ENCODE data around the gene SPIRE1. TPM values are rescaled to one million over a fixed set of nuclear protein-coding genes. Genes with fewer than 3 reads are reported as not detected.
A peak's percentile ranks its signal among the peaks of the same experiment; 100 is the strongest.
"Not testable (repeated sequence)": the region's sequence is repeated elsewhere in the genome, so short reads cannot be mapped to it uniquely, and the experiment has no call there.

Gene SPIRE1
- polyA plus RNA-seq, 2 donors: 4.7 to 5.0 TPM

DNA sequence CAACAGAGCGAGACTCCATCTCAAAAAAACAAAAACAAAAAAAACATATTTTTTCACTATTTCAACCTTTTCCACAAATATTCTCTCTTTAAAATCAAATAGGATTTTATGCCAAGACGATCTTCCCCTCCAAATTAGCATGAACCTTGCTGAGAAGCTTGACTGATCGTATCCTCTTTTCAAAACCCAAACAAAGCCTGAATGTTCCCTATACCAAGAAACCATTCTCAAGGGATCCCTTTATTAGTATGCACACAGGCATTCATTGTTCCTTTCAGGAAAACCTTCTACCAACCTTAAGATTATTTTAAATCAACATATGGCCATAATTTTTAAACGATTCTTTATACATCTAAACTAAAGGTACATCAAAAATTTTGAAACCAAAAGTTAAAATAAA lies 6.3 kb downstream of the SPIRE1 start:
- no peak overlapping the region for H3K27ac ChIP-seq (ENCODE audit: low read depth in 2 of 2, low read length in 1 of 2)
- H3K36me3 ChIP-seq (ENCODE audit: control insufficient read depth in 2 of 2, insufficient read depth in 2 of 2, low read length in 1 of 2): no peaks in the 10 kb centered on the region
- no peaks in the 10 kb centered on the region for H3K27me3 ChIP-seq (ENCODE audit: control insufficient read depth in 1 of 2, insufficient read depth in 2 of 2, low read length in 2 of 2)
- no peak overlapping the region for H3K4me3 ChIP-seq (ENCODE audit: low read depth in 1 of 2, low read length in 2 of 2)
- H3K9me3 ChIP-seq (ENCODE audit: control insufficient read depth in 2 of 2, insufficient read depth in 1 of 2, low read depth in 1 of 2, low read length in 1 of 2): no peaks in the 10 kb centered on the region
- WGBS, 2 donors: 74 to 75% methylated on average over 4 of the region's 4 CpGs
- no peaks in the 10 kb centered on the region for H3K4me1 ChIP-seq (ENCODE audit: control insufficient read depth in 2 of 2, insufficient read depth in 2 of 2, low read length in 1 of 2)

DNA sequence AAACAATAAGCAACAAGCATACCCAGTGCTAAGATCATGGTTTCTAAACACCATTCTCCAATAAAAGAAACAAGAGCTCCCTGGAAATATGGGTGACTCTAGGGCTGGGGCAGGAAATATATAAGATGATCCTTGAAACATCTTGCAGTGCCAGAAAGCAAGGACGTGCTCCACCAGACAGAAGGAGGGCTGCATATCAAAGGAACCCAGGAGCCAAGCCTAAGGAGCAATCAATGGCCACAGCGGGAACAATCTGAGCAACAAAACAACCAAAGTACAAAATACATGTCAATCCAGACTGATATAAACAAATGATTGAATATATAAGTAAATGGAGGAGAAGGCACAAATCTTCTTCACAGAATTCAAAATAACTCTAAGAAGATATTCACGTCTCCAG lies 10.1 kb downstream of the SPIRE1 start:
- WGBS, 2 donors: 90 to 93% methylated on average over 3 of the region's 3 CpGs
- H3K4me3 ChIP-seq (ENCODE audit: low read depth in 1 of 2, low read length in 2 of 2): no peak overlapping the region
- H3K27me3 ChIP-seq (ENCODE audit: control insufficient read depth in 1 of 2, insufficient read depth in 2 of 2, low read length in 2 of 2): no peaks in the 10 kb centered on the region
- no peaks in the 10 kb centered on the region for H3K4me1 ChIP-seq (ENCODE audit: control insufficient read depth in 2 of 2, insufficient read depth in 2 of 2, low read length in 1 of 2)
- no peaks in the 10 kb centered on the region for H3K36me3 ChIP-seq (ENCODE audit: control insufficient read depth in 2 of 2, insufficient read depth in 2 of 2, low read length in 1 of 2)
- H3K27ac ChIP-seq (ENCODE audit: low read depth in 2 of 2, low read length in 1 of 2): no peak overlapping the region
- no peaks in the 10 kb centered on the region for H3K9me3 ChIP-seq (ENCODE audit: control insufficient read depth in 2 of 2, insufficient read depth in 1 of 2, low read depth in 1 of 2, low read length in 1 of 2)

DNA sequence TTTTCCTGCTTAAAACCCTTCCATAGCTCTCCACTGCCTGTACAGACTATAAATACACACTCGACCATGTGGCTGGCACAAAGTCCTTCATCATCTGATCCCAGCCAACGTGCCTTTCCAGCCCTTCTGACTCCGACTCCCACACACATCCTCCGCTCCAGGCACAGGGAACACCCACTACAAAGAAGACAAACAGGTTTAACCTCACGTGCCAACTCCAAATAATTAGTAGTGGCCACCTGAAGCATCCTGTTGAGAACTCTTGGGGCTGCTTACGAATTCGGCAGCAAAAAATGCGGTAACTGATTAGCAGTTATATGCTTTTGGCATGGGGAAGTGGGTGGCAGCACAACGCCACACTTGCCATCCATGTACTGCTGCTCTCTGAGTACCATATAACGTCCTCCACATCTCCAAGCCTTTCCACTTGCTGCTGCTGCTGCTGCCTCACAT lies 12.1 kb downstream of the SPIRE1 start:
- peak overlapping the region in 1 of 2 donors; percentile 20 for H3K27ac ChIP-seq (ENCODE audit: low read depth in 2 of 2, low read length in 1 of 2)
- H3K36me3 ChIP-seq (ENCODE audit: control insufficient read depth in 2 of 2, insufficient read depth in 2 of 2, low read length in 1 of 2): no peaks in the 10 kb centered on the region
- no peak overlapping the region for H3K4me3 ChIP-seq (ENCODE audit: low read depth in 1 of 2, low read length in 2 of 2)
- WGBS, 2 donors: 49 to 52% methylated on average over 10 of the region's 10 CpGs
- peaks cover 0 to under 1% of the 10 kb centered on the region in 2 donors for H3K4me1 ChIP-seq (ENCODE audit: control insufficient read depth in 2 of 2, insufficient read depth in 2 of 2, low read length in 1 of 2)
- H3K9me3 ChIP-seq (ENCODE audit: control insufficient read depth in 2 of 2, insufficient read depth in 1 of 2, low read depth in 1 of 2, low read length in 1 of 2): no peaks in the 10 kb centered on the region
- H3K27me3 ChIP-seq (ENCODE audit: control insufficient read depth in 1 of 2, insufficient read depth in 2 of 2, low read length in 2 of 2): no peaks in the 10 kb centered on the region

DNA sequence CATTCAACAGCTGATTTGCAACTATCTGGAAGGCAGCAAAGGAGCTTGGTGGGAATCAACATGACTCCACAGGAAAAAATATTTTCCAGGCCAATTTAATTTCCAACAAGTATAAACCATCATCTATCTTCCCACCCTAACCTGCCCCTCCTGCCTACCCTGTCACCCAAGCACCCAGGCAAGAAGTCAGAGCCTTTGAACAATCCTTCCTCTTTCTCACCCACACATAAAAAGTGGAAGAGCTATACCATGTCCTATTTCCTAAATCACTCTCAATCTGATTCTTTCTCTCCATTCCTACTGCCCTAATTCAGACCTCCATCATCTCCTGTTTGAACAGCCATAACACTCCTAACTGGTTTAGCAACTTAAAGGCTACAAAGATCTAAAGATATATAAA lies 12.7 kb downstream of the SPIRE1 start:
- Histone ChIP-seq H3K4me3 (ENCODE audit: low read depth in 1 of 2, low read length in 2 of 2) (no peak overlapping the region), H3K27me3 (ENCODE audit: control insufficient read depth in 1 of 2, insufficient read depth in 2 of 2, low read length in 2 of 2) (no peaks in the 10 kb centered on the region), H3K36me3 (ENCODE audit: control insufficient read depth in 2 of 2, insufficient read depth in 2 of 2, low read length in 1 of 2) (no peaks in the 10 kb centered on the region), H3K4me1 (ENCODE audit: control insufficient read depth in 2 of 2, insufficient read depth in 2 of 2, low read length in 1 of 2) (peaks cover 0 to 3% of the 10 kb centered on the region in 2 donors), H3K27ac (ENCODE audit: low read depth in 2 of 2, low read length in 1 of 2) (no peak overlapping the region), H3K9me3 (ENCODE audit: control insufficient read depth in 2 of 2, insufficient read depth in 1 of 2, low read depth in 1 of 2, low read length in 1 of 2) (no peaks in the 10 kb centered on the region)

DNA sequence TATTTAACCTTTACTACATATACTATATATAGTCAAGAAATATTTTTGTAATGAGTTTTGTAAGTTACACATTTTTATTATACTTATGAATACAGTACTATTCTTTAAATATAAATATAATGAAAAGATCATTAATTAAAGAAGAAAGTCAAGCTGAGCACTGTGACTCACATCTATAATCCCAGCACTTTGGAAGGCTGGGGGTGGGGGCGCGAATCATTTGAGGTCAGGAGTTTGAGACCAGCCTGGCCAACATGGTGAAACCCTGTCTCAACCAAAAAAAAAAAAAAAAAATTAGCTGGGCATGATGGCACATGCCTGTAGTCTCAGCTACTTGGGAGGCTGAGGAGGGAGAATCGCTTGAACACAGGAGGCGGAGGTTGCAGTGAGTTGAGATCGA lies 14.2 kb downstream of the SPIRE1 start:
- not testable (repeated sequence) for H3K27me3 ChIP-seq (ENCODE audit: control insufficient read depth in 1 of 2, insufficient read depth in 2 of 2, low read length in 2 of 2); H3K9me3 ChIP-seq (ENCODE audit: control insufficient read depth in 2 of 2, insufficient read depth in 1 of 2, low read depth in 1 of 2, low read length in 1 of 2); H3K27ac ChIP-seq (ENCODE audit: low read depth in 2 of 2, low read length in 1 of 2); H3K4me3 ChIP-seq (ENCODE audit: low read depth in 1 of 2, low read length in 2 of 2); H3K36me3 ChIP-seq (ENCODE audit: control insufficient read depth in 2 of 2, insufficient read depth in 2 of 2, low read length in 1 of 2); H3K4me1 ChIP-seq (ENCODE audit: control insufficient read depth in 2 of 2, insufficient read depth in 2 of 2, low read length in 1 of 2)
- WGBS, 2 donors: 88 to 91% methylated on average over 5 of the region's 5 CpGs

DNA sequence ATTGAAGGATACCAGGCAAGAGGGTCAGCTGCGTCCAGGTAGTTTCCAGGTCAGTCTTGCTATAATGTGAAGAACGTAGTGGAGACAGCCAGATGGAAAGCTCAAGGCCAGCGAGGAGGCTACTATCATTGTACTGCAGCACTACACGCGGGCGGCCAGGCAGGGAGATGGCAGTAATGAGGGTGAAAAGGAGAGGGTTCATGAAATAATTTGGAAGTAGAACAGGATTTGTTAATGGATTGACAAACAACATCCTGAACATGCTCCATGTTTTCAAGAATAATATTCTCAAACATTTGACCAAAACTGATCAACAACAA lies 17.1 kb downstream of the SPIRE1 start:
- Histone ChIP-seq H3K9me3 (ENCODE audit: control insufficient read depth in 2 of 2, insufficient read depth in 1 of 2, low read depth in 1 of 2, low read length in 1 of 2) (no peaks in the 10 kb centered on the region), H3K4me1 (ENCODE audit: control insufficient read depth in 2 of 2, insufficient read depth in 2 of 2, low read length in 1 of 2) (peaks cover 0 to 3% of the 10 kb centered on the region in 2 donors), H3K27me3 (ENCODE audit: control insufficient read depth in 1 of 2, insufficient read depth in 2 of 2, low read length in 2 of 2) (no peaks in the 10 kb centered on the region), H3K4me3 (ENCODE audit: low read depth in 1 of 2, low read length in 2 of 2) (no peak overlapping the region), H3K27ac (ENCODE audit: low read depth in 2 of 2, low read length in 1 of 2) (peak overlapping the region in 1 of 2 donors; percentile 6), H3K36me3 (ENCODE audit: control insufficient read depth in 2 of 2, insufficient read depth in 2 of 2, low read length in 1 of 2) (no peaks in the 10 kb centered on the region)
- 82 to 85% methylated on average over 6 of the region's 6 CpGs for WGBS, 2 donors

DNA sequence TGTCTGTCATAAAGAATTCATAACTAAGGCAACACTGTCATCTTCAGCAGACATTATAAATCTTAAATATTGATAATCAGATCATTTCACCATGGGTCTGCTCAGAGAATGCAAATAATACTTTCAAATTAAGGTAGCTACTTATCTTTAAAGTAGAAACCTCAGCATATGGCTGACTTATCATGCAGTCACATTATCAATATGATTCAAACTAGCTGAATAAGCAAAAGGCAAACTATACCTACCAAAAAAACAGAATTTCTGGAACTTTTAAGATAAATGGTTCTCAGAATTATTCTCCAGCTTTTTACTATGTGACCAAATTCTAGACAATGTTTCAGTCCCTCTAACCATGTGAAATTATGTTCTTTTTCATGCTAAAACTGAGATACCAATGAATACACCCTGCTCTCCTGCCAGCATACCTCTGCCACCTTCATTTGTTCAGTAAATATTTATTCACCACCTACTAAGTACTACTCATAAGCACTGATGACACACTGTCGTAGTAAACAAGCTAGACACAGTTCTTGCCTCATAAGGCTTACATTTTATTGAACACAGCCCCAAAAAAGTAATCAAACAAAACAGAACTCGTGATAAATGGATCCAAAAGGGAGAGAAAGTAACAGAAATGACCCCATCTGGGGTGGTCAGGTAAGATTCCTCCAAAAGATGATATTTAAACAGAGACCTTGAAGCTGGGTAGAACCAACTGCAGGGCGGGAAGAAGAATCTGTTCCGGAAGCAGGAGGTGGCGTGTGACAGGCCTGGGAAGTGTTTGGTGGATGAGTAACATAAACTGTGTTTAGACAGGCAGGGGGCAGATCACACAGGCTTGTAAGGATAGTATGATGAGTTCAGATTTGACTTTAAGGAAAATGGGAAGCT lies 17.7 kb downstream of the SPIRE1 start:
- H3K36me3 ChIP-seq (ENCODE audit: control insufficient read depth in 2 of 2, insufficient read depth in 2 of 2, low read length in 1 of 2): no peaks in the 10 kb centered on the region
- no peaks in the 10 kb centered on the region for H3K27me3 ChIP-seq (ENCODE audit: control insufficient read depth in 1 of 2, insufficient read depth in 2 of 2, low read length in 2 of 2)
- no peak overlapping the region for H3K4me3 ChIP-seq (ENCODE audit: low read depth in 1 of 2, low read length in 2 of 2)
- 70% methylated on average over 5 of the region's 5 CpGs for WGBS, 2 donors
- H3K4me1 ChIP-seq (ENCODE audit: control insufficient read depth in 2 of 2, insufficient read depth in 2 of 2, low read length in 1 of 2): peaks cover 0 to 3% of the 10 kb centered on the region in 2 donors
- no peaks in the 10 kb centered on the region for H3K9me3 ChIP-seq (ENCODE audit: control insufficient read depth in 2 of 2, insufficient read depth in 1 of 2, low read depth in 1 of 2, low read length in 1 of 2)
- peak overlapping the region in 1 of 2 donors; percentile 6 for H3K27ac ChIP-seq (ENCODE audit: low read depth in 2 of 2, low read length in 1 of 2)

DNA sequence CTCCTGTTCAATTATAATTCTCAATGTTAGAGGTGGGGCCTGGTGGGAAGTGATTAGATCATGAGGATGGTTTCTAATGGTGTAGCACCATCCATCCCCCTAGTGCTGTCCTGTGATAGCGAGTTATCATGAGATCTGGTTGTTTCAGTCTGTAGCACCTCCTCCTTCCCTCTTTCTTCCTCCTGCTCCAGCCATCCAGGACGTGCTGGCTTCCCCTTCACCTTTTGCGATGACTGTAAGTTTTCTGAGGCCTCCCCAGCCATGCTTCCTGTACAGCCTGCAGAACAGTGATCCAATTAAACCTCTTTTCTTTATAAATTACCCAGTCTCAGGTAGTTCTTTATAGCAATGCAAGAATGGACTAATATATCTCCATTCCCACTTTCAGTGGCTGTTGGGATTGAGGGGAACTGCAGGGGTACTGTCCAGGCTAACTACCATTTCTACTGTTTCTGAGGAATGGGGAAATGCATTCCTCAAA lies 19.2 kb downstream of the SPIRE1 start:
- WGBS, 2 donors: 73 to 79% methylated on average over 3 of the region's 3 CpGs
- no peak overlapping the region for H3K27ac ChIP-seq (ENCODE audit: low read depth in 2 of 2, low read length in 1 of 2)
- H3K27me3 ChIP-seq (ENCODE audit: control insufficient read depth in 1 of 2, insufficient read depth in 2 of 2, low read length in 2 of 2): no peaks in the 10 kb centered on the region
- H3K36me3 ChIP-seq (ENCODE audit: control insufficient read depth in 2 of 2, insufficient read depth in 2 of 2, low read length in 1 of 2): no peaks in the 10 kb centered on the region
- H3K4me1 ChIP-seq (ENCODE audit: control insufficient read depth in 2 of 2, insufficient read depth in 2 of 2, low read length in 1 of 2): peaks cover 0 to 3% of the 10 kb centered on the region in 2 donors
- H3K4me3 ChIP-seq (ENCODE audit: low read depth in 1 of 2, low read length in 2 of 2): no peak overlapping the region
- H3K9me3 ChIP-seq (ENCODE audit: control insufficient read depth in 2 of 2, insufficient read depth in 1 of 2, low read depth in 1 of 2, low read length in 1 of 2): no peaks in the 10 kb centered on the region

DNA sequence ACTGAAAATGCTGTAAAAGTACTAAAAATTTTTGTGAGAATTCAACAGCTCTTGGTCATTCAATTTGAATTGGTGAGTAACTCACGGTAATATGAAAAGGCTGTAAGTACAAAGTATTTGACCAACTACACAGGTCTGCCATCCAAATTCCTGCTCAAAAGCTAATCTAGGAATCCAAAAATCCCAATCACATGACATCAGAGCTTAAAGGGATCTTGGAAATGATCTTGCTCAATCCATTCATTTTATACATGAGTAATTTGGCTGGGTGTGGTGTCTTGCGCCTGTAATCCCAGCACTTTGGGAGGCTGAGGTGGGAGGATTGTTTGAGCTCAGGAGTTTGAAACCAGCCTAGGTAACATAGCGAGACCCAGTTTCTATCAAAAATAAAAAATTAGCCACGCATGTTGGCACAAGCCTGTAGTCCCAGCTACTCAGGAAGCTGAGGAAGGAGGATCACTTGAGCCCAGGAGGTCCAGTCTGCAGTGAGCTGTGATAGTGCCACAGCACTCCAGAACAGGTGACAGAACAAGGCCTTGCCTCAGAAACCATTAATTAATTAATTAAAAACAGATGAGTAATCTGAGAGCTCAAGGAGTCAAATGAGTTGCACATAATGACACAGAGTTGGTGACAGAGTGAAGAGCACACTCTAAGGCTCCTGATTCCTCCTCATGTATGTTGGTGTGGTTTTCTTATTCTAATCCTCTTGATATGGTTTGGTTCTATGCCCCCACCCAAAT lies 19.8 kb downstream of the SPIRE1 start:
- no peaks in the 10 kb centered on the region for H3K9me3 ChIP-seq (ENCODE audit: control insufficient read depth in 2 of 2, insufficient read depth in 1 of 2, low read depth in 1 of 2, low read length in 1 of 2)
- no peak overlapping the region for H3K4me3 ChIP-seq (ENCODE audit: low read depth in 1 of 2, low read length in 2 of 2)
- peaks cover 0 to 3% of the 10 kb centered on the region in 2 donors for H3K4me1 ChIP-seq (ENCODE audit: control insufficient read depth in 2 of 2, insufficient read depth in 2 of 2, low read length in 1 of 2)
- H3K36me3 ChIP-seq (ENCODE audit: control insufficient read depth in 2 of 2, insufficient read depth in 2 of 2, low read length in 1 of 2): no peaks in the 10 kb centered on the region
- H3K27me3 ChIP-seq (ENCODE audit: control insufficient read depth in 1 of 2, insufficient read depth in 2 of 2, low read length in 2 of 2): no peaks in the 10 kb centered on the region
- no peak overlapping the region for H3K27ac ChIP-seq (ENCODE audit: low read depth in 2 of 2, low read length in 1 of 2)
- WGBS, 2 donors: 88% methylated on average over 4 of the region's 4 CpGs

Data from esophagus (tissue), 2 donors.